OCI-LY1 (cell line): Measurements from ENCODE around the gene DOK7.

Source experiments
- EZH2 ChIP-seq: fragments of 200-600 bp; sonication (generic), shearing (Covaris generic); IDR thresholded peaks from 2 replicates; pipeline ENCODE4 v1.8.0; 2017; ENCODE audit warnings: borderline replicate concordance, mixed run types, mild to moderate bottlenecking, antibody characterized with exemption, low read length, moderate library complexity, mixed read lengths
- TF ChIP-seq, protein P1 (sequence below): fragments of 200-600 bp; sonication (generic), shearing (Covaris generic); IDR thresholded peaks from 2 replicates; pipeline ENCODE4 v1.5.1; 2017; ENCODE audit warnings: mild to moderate bottlenecking, antibody characterized with exemption, low read length, moderate library complexity, mixed read lengths

- TF ChIP-seq, protein P1, sequence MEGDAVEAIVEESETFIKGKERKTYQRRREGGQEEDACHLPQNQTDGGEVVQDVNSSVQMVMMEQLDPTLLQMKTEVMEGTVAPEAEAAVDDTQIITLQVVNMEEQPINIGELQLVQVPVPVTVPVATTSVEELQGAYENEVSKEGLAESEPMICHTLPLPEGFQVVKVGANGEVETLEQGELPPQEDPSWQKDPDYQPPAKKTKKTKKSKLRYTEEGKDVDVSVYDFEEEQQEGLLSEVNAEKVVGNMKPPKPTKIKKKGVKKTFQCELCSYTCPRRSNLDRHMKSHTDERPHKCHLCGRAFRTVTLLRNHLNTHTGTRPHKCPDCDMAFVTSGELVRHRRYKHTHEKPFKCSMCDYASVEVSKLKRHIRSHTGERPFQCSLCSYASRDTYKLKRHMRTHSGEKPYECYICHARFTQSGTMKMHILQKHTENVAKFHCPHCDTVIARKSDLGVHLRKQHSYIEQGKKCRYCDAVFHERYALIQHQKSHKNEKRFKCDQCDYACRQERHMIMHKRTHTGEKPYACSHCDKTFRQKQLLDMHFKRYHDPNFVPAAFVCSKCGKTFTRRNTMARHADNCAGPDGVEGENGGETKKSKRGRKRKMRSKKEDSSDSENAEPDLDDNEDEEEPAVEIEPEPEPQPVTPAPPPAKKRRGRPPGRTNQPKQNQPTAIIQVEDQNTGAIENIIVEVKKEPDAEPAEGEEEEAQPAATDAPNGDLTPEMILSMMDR: no peak
- no peak for TF ChIP-seq EZH2
Observed at GRCh38 chr4:3467601-3468031, 4.5 kb downstream of the DOK7 start.
